Neural progenitor cell (in vitro differentiated cells): ENCODE measurements around the gene PEX3. TPM values are rescaled to one million over a fixed set of nuclear protein-coding genes. Genes with fewer than 3 reads are reported as not detected.
A peak's percentile ranks its signal among the peaks of the same experiment; 100 is the strongest.

Experiments
- DNase-seq: peaks from one replicate; pipeline ENCODE4 v3.0.0-alpha.2; 2016; ENCODE audit warnings: low spot score
- H2AFZ ChIP-seq: fragments of 200-600 bp; sonication (generic); replicated peaks from 2 replicates; pipeline ENCODE4 v1.6.1; 2016; ENCODE audit warnings: antibody characterized with exemption
- H3F3A ChIP-seq: fragments of 200-600 bp; sonication (generic); 2 replicates; pipeline ENCODE4 v1.6.1; 2016; ENCODE audit warnings: antibody characterized with exemption, low read depth
- H3K27ac ChIP-seq: fragments of 200-600 bp; sonication (generic); 2 replicates; pipeline ENCODE4 v1.5.1; 2016; ENCODE audit warnings: mild to moderate bottlenecking
- H3K27me3 ChIP-seq: fragments of 200-600 bp; sonication (generic); 2 replicates; pipeline ENCODE4 v1.6.1; 2016; ENCODE audit warnings: mild to moderate bottlenecking, moderate library complexity
- H3K36me3 ChIP-seq: fragments of 200-600 bp; sonication (generic); 2 replicates; pipeline ENCODE4 v1.5.1; 2016
- H3K4me1 ChIP-seq: fragments of 200-600 bp; sonication (generic); 2 replicates; pipeline ENCODE4 v1.6.1; 2016; ENCODE audit warnings: mixed run types
- H3K4me2 ChIP-seq: fragments of 200-600 bp; sonication (generic); 2 replicates; pipeline ENCODE4 v1.6.1; 2016
- H3K4me3 ChIP-seq: fragments of 200-600 bp; sonication (generic); 2 replicates; pipeline ENCODE4 v1.5.1; 2016
- H3K79me2 ChIP-seq: fragments of 200-600 bp; sonication (generic); 2 replicates; pipeline ENCODE4 v1.6.1; 2016; ENCODE audit warnings: low read depth
- H3K9ac ChIP-seq: fragments of 200-600 bp; sonication (generic); 2 replicates; pipeline ENCODE4 v1.6.1; 2016
- H3K9me3 ChIP-seq: fragments of 200-600 bp; sonication (generic); 2 replicates; pipeline ENCODE4 v1.5.1; 2016; ENCODE audit warnings: low read depth
- H4K20me1 ChIP-seq: fragments of 200-600 bp; sonication (generic); 2 replicates; pipeline ENCODE4 v1.6.1; 2016; ENCODE audit warnings: low read depth
- H3K27ac Mint-ChIP-seq: 3 replicates; pipeline ENCODE4 v1.8.0; 2021; ENCODE audit warnings: mixed read lengths
- H3K27me3 Mint-ChIP-seq: 2 replicates; pipeline ENCODE4 v1.8.0; 2022; ENCODE audit warnings: low read depth, mild to moderate bottlenecking, inconsistent platforms, moderate library complexity, mixed read lengths; ENCODE audit not compliant: insufficient read depth
- H3K36me3 Mint-ChIP-seq: 3 replicates; pipeline ENCODE4 v1.8.0; 2021; ENCODE audit warnings: mixed read lengths
- H3K4me1 Mint-ChIP-seq: 3 replicates; pipeline ENCODE4 v1.8.0; 2021; ENCODE audit warnings: mixed read lengths
- H3K4me3 Mint-ChIP-seq: 3 replicates; pipeline ENCODE4 v1.8.0; 2021; ENCODE audit warnings: mild to moderate bottlenecking, moderate library complexity, mixed read lengths
- H3K9me3 Mint-ChIP-seq: 3 replicates; pipeline ENCODE4 v1.8.0; 2020; ENCODE audit warnings: mixed read lengths
- EZH2 ChIP-seq: fragments of 200-600 bp; sonication (generic); IDR thresholded peaks from 2 replicates; pipeline ENCODE4 v1.6.1; 2017; ENCODE audit warnings: antibody characterized with exemption, mild to moderate bottlenecking, moderate library complexity
- EZH2phosphoT487 ChIP-seq: fragments of 200-600 bp; sonication (generic); IDR thresholded peaks from 2 replicates; pipeline ENCODE4 v1.6.1; 2017; ENCODE audit warnings: antibody characterized with exemption
- total RNA-seq: library from RNA; depleted of rRNA; stranded (reverse); fragments of >200 nt; gene quantifications from 2 replicates; pipeline ENCODE4 v1.2.3, GENCODE V29; 2015; ENCODE audit warnings: low replicate concordance
- TF ChIP-seq, protein P1 (sequence below): fragments of 200-600 bp; sonication (generic); IDR thresholded peaks from 2 replicates; pipeline ENCODE4 v1.5.1; 2017; ENCODE audit warnings: antibody characterized with exemption, mild to moderate bottlenecking

The PEX3 gene
- total RNA-seq, 1 donor from 2014 or later = 25.5 TPM

DNA sequence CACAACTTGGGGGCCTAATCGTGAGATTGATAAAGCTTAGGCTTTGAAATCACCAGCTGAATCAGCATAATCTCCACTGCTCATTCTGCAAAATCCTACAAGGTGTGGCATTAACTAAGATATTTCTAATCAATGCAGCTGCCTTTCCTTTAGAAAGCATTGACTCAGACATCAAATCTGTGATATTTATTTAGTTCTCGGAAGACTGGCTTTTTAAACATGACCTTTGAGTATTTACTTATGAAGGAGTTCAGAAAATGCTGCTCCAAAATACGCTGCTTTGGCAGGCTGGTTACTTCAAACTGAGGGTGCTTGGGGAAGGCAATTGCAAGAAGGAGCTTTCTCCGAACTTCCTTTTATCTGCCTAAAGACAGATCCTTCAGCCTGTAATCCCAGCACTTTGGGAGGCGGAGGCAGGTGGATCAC is 84.6 kb downstream of the PEX3 start:
- H3K9me3 Mint-ChIP-seq = no peaks in the 10 kb centered on the region

GRCh38 chr6:143536461-143536865 is 85.9 kb downstream of the PEX3 start:
- Histone ChIP-seq H4K20me1 (no peaks in the 10 kb centered on the region), H3K4me1 (no peaks in the 10 kb centered on the region), H3K27ac (no peak overlapping the region), H3K4me2 (peak overlapping the region; percentile 84), H3K9me3 (no peaks in the 10 kb centered on the region), H3K36me3 (no peaks in the 10 kb centered on the region), H3K9ac (no peak overlapping the region), H3K4me3 (peak overlapping the region; percentile 58), H2AFZ (peak overlapping the region; percentile 89), H3K27me3 (peaks cover 73% of the 10 kb centered on the region), H3K79me2 (no peaks in the 10 kb centered on the region), H3F3A (peaks cover 16% of the 10 kb centered on the region)
- H3K9me3 Mint-ChIP-seq = no peaks in the 10 kb centered on the region
- H3K27ac Mint-ChIP-seq = peak overlapping the region; percentile 84
- DNase-seq = no peak
- no peak for TF ChIP-seq EZH2phosphoT487
- peak; percentile 4 for TF ChIP-seq EZH2
- H3K4me1 Mint-ChIP-seq = peaks cover 22% of the 10 kb centered on the region
- no peaks in the 10 kb centered on the region for H3K36me3 Mint-ChIP-seq
- H3K4me3 Mint-ChIP-seq = peak overlapping the region; percentile 86
- H3K27me3 Mint-ChIP-seq = peaks cover 14% of the 10 kb centered on the region

More for the DNA sequence above, 84.6 kb downstream of the PEX3 start:
- Histone ChIP-seq H3K9me3 (no peaks in the 10 kb centered on the region), H4K20me1 (no peaks in the 10 kb centered on the region), H3K4me2 (no peak overlapping the region), H3K9ac (no peak overlapping the region), H3K4me1 (no peaks in the 10 kb centered on the region), H3F3A (peaks cover 16% of the 10 kb centered on the region), H3K36me3 (no peaks in the 10 kb centered on the region), H3K79me2 (no peaks in the 10 kb centered on the region), H3K4me3 (no peak overlapping the region), H3K27me3 (peaks cover 72% of the 10 kb centered on the region), H2AFZ (no peak overlapping the region), H3K27ac (no peak overlapping the region)
- H3K4me3 Mint-ChIP-seq = peak overlapping the region; percentile 86
- no peaks in the 10 kb centered on the region for H3K36me3 Mint-ChIP-seq
- TF ChIP-seq EZH2 = no peak
- TF ChIP-seq EZH2phosphoT487 = no peak
- TF ChIP-seq, protein P1, sequence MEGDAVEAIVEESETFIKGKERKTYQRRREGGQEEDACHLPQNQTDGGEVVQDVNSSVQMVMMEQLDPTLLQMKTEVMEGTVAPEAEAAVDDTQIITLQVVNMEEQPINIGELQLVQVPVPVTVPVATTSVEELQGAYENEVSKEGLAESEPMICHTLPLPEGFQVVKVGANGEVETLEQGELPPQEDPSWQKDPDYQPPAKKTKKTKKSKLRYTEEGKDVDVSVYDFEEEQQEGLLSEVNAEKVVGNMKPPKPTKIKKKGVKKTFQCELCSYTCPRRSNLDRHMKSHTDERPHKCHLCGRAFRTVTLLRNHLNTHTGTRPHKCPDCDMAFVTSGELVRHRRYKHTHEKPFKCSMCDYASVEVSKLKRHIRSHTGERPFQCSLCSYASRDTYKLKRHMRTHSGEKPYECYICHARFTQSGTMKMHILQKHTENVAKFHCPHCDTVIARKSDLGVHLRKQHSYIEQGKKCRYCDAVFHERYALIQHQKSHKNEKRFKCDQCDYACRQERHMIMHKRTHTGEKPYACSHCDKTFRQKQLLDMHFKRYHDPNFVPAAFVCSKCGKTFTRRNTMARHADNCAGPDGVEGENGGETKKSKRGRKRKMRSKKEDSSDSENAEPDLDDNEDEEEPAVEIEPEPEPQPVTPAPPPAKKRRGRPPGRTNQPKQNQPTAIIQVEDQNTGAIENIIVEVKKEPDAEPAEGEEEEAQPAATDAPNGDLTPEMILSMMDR = no peak
- H3K27me3 Mint-ChIP-seq = peaks cover 14% of the 10 kb centered on the region
- DNase-seq = no peak
- H3K4me1 Mint-ChIP-seq = peaks cover 22% of the 10 kb centered on the region
- no peak overlapping the region for H3K27ac Mint-ChIP-seq

DNA sequence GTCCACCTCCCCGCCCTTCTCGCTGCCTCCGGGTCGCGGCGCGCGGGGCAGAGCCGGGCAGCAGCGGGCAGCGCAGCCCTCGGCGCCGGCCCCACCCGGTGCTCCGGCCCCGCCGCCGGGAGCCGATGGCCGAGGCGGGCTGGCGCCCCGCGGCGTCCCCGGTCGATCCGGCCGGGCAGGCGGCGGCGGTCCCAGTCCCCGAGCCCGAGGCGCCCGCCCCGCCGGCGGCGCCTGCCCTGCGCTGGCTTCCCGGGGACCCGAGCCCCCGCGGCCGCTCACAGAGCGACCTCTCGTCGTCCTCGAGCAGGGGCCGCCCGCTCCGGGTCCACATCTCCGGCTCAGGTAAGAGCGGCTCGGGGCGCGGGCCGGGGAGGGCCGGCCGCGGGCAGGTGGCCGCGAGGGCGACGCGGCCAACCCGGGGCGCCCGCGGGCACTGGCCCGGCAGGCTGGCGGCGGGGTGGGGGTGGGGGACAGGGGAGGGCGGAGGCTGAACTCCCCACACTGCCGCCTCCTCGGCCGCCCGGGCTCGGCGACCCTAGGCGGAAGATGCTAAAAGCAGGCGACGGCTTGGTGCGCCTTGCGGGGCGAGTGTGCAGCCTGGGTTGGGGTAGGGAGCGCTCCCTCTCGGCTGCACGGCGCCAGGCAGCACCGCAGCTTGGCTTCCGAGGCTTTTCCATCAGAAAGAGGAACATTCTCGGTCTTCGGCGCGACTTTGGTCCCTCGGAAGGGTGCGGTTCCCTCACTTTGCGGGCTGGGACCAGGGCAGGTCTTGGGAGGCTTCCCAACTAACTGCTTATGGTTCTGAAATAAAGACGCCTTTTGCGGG is 86.5 kb downstream of the PEX3 start:
- H3K36me3 ChIP-seq = no peaks in the 10 kb centered on the region
- no peaks in the 10 kb centered on the region for H3K79me2 ChIP-seq
- peak overlapping the region; percentile 90 for H2AFZ ChIP-seq
- no peak for TF ChIP-seq EZH2
- TF ChIP-seq, protein P1 = peak; percentile 51
- Mint-ChIP-seq H3K27ac (no peak overlapping the region), H3K36me3 (no peaks in the 10 kb centered on the region), H3K4me3 (peak overlapping the region; percentile 89), H3K9me3 (no peaks in the 10 kb centered on the region), H3K27me3 (peaks cover 14% of the 10 kb centered on the region), H3K4me1 (peaks cover 22% of the 10 kb centered on the region)
- peak overlapping the region; percentile 84 for H3K4me2 ChIP-seq
- peak overlapping the region; percentile 58 for H3K4me3 ChIP-seq
- H3K27ac ChIP-seq = no peak overlapping the region
- no peaks in the 10 kb centered on the region for H3K9me3 ChIP-seq
- peaks cover 73% of the 10 kb centered on the region for H3K27me3 ChIP-seq
- no peaks in the 10 kb centered on the region for H3K4me1 ChIP-seq
- DNase-seq = peak; percentile 83
- H4K20me1 ChIP-seq = no peaks in the 10 kb centered on the region
- peaks cover 16% of the 10 kb centered on the region for H3F3A ChIP-seq
- no peak overlapping the region for H3K9ac ChIP-seq

GRCh38 chr6:143538374-143538773 is 87.8 kb downstream of the PEX3 start:
- no peaks in the 10 kb centered on the region for H3K4me1 ChIP-seq
- Mint-ChIP-seq H3K9me3 (no peaks in the 10 kb centered on the region), H3K4me3 (peak overlapping the region; percentile 89), H3K4me1 (peaks cover 23% of the 10 kb centered on the region), H3K27ac (peak overlapping the region; percentile 57), H3K36me3 (no peaks in the 10 kb centered on the region), H3K27me3 (peaks cover 14% of the 10 kb centered on the region)
- no peak for DNase-seq
- no peaks in the 10 kb centered on the region for H3K79me2 ChIP-seq
- no peak overlapping the region for H2AFZ ChIP-seq
- no peak overlapping the region for H3K27ac ChIP-seq
- TF ChIP-seq EZH2 = no peak
- TF ChIP-seq, protein P1 = no peak
- no peak for TF ChIP-seq EZH2phosphoT487
- no peaks in the 10 kb centered on the region for H4K20me1 ChIP-seq
- peaks cover 61% of the 10 kb centered on the region for H3K27me3 ChIP-seq
- no peaks in the 10 kb centered on the region for H3K9me3 ChIP-seq
- H3K4me2 ChIP-seq = no peak overlapping the region
- no peaks in the 10 kb centered on the region for H3K36me3 ChIP-seq
- peaks cover 16% of the 10 kb centered on the region for H3F3A ChIP-seq
- no peak overlapping the region for H3K4me3 ChIP-seq
- H3K9ac ChIP-seq = no peak overlapping the region
